Fibroblast of pulmonary artery (primary cell): ENCODE data around the gene NOXRED1.

Experiments
- DNase-seq: peaks from one replicate; pipeline ENCODE4 v3.0.0-alpha.2; 2010; ENCODE audit warnings: low read depth
- H3K4me3 ChIP-seq: replicated peaks from 2 replicates; pipeline ENCODE4 v1.5.1; 2011; ENCODE audit warnings: low read depth, mild to moderate bottlenecking, control low read depth, low read length, moderate library complexity
- CTCF ChIP-seq: IDR thresholded peaks from 2 replicates; pipeline ENCODE4 v1.5.1; 2011; ENCODE audit warnings: mild to moderate bottlenecking, control low read depth, low read length, inconsistent platforms; ENCODE audit errors: missing control alignments

The NOXRED1 gene

DNA sequence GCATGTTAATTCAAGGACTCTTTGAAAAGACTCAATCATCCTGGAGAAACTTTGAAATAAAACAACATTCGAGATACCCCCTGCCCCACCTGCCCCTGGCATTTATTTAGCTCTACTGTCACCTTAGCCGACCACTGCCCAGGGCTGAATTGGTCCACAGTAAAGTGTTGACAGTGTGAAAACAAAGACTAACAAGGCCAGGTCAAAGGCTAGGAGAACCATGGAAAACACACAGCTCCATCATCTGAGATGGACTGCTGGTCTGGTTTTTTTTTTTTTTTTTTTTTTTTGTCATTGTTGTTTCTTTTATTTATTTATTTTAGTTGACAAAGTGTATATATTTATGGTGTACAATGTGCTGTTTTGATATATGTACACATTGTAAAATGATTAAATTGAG is 76.8 kb downstream of the NOXRED1 start:
- H3K4me3 ChIP-seq: no peak overlapping the region
- TF ChIP-seq CTCF: no peak
- no peak for DNase-seq

DNA sequence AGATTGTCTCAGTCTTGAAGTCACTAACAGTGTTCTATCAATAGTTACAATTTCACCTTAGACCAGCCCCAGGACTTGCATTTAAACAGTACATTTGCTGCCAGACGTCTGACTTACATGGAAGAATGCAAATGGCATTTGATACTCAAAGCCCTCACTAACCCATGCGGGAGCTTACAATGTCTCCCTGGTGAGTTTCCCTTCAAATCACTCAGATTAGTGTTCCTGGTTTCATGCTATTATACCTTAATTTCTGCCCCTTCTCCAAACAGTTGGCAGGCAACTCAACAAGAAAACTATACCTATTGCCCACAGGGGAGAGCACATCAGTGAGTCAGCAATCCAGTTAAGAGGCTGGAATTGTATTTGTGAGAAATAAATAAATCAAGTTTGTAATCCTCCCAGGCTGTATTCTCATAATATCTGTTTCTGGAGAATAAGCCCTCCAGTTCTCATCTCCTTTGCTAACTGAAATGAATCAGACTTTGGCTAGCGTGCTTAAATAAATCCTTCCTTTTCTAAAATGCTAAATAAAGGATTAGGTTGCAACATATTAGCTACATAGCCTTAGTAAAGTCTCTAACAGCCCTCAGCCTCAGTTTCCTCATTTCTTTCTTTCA is 78.8 kb downstream of the NOXRED1 start:
- H3K4me3 ChIP-seq: no peak overlapping the region
- no peak for DNase-seq
- TF ChIP-seq CTCF: no peak
